Inflammatory macrophage treated with lipopolysaccharide for 4 hours (primary cell): ENCODE results near the gene SHISAL1.
A peak's percentile ranks its signal among the peaks of the same experiment; 100 is the strongest.

Experiments
- DNase-seq: peaks from one replicate; pipeline ENCODE4 v3.0.0-alpha.2; 2020

The SHISAL1 gene

DNA sequence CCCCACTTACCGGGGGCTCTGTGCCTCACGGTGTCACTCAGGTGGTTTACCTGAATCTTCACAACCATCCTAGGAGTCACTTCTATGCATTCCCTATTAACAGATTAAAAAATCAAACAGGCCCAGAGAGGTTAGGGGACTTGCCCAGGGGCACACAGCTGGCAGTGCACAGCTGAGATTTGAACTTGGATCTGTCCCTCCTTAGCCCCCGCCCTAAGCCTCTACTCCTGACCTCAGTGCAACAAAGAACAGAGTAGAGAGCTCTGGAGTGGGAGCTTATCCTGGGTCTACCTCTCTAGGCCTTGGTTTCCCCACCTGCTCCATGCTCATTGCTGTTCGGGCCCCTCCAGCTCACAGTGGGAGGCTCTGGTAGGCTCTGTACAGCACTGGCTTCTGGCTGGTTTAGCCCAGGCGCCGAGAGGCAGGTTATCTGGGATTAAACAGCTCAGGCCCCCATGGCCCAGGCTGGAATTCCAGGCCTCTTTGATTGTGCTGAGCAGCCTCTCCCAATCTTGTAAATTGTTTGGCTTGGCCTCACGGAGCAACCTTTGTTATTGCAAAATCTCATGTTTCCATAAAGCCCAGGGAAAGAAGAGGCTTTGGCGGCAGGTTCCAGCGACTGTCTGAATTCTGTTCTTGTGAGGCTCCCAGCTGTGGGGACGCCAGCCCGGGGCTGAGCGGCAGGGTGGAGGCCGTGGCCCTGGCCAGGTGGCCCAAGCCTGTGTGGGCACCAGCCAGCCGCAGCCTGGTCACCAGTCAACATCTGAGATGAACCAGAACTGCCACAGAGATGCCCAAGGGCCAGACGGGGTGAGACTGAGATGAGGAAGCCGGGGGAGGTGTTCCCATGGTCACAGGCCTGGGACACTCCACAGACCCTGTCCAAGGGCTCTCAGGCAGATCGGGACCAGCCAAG lies 28.9 kb upstream of the SHISAL1 start:
- no peak for DNase-seq

DNA sequence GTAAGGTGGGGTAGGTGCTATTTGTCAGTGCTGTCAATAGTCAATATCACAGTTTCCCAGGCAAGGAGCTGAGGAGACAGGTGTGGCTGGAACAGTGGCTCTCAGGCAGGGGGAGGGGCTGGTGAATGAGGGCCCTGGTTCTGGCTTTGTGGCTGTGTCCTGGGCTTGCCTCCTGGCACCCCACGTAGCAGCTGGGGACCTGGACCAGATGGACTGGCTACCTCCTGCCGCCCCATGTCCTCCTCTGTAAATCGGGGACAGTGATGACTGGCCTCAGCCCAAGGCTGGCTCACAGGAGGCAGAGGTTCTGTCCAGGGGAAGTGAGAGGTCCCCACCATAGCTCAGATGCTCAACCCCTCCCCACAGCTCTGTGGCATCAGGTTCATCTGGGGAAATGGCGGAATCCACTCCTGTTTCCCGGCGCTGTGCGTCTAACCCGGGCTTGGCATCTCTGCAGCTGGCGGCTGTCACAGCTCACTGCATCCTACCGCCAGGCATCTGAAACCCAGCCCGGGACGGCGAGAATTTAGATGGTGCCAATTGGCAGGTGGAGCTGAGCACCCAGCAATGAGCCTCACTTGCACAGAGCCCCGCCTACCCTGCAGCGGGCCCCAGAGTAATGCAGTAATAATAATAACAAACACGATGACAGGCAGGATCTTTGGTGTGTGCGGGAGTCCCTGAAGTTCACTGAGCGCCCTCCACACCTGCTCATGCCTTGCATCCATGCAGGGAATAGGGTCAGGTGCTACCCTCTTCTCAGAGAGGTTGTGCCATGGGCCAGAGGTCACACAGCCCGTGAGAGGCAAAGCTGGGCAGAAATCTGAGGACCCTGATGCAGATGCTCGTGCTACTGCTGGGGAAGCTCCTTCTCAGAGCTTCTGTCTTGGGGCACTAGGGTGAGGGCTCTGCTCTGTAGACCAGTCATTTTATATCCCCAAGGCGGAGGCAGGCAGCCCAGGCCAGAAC lies 27.8 kb upstream of the SHISAL1 start:
- no peak for DNase-seq

DNA sequence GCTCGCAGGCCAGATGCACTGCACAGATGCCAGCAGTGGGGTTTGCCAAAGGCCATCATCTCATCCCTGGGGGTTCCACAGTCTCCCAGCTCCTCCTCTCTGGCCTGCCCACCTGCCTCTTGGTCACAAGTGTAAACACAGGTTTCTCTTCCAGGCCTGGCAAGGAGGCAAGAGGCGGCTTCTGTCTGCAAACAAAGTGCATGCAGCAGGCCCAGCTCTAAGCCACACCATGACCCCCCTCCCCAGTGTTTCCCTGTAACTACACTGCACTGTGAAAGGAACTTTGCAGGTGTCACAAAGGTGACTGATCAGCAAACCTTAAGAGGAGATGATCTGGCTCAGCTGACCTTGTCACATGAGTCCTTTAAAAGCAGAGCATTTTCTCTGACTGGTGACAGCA lies 26.2 kb upstream of the SHISAL1 start:
- no peak for DNase-seq

DNA sequence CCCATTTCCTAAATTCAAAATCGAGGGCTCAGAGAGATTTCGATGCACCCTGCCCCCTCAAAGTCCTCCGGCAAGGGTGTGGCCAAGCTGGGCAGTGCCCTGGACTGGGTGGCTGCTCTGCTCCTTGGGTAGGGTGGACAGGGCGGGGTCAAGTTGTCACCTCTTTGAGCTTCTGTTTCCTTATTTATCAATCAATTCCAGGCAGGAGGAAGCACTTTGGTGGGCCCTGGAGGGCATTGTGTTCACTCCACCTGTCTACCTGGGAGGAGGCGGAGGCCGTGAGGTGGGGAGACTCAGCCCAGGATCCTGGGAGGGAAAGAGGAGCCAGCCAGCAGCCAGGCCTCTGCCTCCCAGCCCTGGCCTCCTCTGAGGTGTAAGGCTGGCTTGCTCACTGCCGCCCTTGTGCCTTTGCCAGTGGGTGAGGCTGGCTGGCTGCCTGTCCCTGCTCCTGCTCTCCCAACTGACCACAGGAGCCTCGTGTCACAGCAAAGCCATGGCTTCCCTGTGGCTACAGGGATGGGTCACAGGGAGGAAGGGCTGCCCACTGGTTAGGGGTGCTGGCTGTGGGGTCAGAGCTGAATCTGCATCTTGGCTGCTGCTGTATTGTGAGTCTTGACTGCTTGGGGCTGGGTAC lies 25.5 kb upstream of the SHISAL1 start:
- no peak for DNase-seq

DNA sequence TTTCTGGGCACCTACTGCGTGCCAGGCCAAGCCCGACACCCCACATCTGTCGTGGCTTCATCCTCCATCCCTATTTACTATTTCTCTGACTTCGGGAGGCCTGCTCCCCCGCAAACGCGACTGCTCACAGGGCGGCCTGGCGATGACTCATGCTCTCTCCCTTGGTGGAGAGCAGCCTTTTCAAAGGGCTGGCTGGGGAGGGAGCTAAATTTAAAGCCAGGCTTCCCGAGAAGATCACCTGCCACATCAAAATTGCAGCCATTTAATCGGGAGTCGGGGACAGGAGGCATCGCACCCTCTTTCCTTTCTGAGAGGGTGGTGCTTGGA lies 24.9 kb upstream of the SHISAL1 start:
- no peak for DNase-seq

DNA sequence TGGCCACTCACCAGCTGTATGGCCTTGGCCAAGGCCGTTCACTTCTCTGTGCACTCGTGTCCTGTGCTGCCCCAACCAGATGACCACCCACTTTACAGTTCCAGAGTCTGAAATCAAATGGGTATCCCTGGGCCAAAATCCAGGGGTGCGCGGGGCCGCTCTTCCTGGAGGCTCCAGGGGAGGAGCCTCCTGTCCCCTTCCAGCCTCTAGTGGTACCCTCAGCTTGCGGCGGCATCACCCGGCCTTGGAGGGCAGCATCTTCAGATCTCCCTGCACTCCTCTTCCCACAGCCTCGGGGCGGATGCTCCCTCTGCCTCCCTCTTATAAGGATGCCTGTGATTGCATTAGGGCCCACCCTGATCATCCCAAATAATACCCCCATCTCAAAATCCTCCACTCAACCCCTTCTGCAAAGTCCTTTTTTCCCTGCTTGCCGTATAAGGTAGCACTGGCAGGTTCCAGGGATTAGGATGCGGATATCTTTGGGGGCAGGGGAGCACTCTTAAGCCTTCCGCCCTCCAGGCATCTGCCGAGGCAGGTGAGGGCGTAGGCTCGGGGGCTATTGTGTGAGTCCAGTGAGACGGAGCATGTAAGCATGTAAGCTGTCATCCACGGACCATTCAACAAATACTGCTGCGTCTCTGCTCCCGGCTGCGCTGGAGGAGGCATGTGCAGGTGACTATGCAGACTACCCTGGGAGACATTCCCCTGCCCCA lies 24.4 kb upstream of the SHISAL1 start:
- DNase-seq = no peak

DNA sequence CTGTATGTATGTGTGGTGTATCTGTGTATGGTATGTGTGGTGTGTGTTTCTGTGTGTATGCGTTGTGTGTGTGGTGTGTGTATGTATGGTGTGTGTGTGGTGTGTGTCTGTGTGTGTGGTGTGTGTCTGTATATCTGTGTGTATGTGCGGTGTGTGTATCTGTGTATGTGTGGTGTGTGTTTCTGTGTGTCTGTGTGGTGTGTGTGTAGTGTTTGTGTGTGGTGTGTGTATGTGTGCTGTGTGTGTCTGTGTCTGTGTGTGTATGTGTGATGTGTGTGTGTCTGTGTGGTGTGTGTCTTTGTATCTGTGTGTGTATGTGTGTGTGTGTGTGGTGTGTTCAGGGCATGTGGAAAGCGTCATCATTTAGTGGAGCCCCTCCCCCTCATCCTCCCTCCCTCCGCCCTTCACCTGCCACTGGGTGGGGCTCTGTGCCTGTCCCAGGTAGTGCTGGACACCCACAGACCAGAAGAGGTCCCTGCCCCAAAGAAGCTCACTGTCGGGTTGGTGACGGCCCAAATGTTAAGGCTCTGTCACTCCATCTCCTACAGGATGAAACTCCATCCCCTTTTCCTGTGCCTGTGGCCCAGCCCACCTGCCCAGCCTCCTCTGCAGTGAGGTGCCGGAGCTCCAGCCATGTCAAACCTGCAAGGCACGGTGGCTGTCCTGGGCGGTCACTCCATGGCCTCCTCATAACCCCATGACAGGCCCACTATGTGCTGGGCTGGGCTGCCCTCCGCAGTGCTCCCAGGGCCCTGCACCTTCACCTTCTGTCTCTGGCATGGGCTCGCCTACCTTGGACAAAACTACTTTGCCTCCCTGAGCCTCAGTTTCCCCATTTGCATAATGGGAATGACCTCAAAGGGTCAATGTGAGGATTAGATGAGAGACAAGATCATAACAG lies 23.4 kb upstream of the SHISAL1 start:
- DNase-seq = no peak

DNA sequence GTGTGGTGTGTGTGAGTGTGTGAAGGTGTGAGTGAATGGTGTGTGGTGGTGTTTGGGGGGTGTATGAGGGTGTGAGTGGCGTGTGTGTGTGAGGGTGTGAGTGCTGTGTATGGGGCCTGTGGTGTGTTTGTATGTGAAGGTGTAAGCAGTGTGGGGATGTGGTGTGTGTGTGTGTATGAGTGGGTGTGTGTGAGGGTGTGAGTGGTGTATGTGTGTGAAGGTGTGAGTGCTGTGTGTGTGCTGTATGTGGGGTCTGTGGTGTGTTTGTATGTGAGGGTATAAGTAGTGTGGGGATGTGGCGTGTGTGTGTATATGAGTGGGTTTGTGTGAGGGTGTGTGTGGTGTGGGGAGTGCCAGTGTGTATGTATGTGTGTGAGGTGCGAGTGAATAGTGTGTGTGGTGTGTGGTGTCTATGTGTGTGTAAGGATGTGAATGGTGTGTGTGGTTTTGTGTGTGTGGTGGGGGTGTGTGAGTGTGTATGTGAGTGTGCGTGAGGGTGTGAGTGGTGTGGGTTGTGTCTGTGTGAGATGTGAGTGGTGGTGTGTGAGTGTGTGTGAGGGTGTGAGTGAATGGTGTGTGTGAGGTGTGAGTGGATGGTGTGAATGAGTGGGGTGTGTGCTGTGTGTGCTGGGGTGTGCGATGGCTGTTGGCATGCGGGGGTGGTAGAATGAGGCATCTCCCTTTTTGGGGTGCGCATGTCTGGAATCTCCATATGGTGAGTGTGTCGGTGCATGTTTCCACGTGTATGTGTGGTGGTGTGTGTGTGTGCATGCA lies 22.5 kb upstream of the SHISAL1 start:
- DNase-seq = no peak

DNA sequence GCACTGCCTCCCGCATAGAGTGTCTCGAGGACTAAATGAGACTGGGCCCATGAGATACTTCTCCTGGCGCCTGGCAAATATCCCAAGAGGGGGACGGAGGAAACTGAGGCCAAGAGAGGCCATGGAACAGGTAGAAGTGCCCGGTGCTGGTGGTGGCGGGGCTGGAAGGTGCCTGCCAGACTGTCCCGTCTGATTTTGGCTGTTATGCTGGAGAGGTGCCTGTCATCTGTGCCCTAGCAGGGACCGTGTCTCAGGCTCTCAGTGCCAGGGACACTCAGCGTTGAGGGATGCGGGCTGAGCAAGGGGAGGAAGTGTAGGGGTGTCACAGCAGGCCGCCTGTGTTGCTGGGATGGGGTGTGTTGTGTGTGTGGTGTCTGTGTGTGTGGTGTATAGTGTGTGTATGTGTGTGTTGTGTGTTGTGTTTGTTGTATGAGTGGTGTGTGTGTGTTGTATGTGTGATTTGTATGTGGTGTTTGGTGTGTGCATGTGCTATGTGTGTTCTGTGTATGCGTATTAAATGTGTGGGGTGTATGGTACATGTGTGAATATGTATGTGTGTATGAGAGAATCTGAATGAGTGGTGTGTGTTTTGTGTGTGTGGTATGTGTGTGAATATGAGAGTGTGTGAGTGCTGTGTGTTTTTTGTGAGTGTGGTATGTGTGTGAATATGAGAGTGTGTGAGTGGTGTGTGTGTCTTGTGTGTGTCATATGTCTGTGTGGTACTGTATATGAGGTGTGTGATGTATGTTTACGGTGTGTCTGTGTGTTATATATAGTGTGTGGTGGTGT lies 21.3 kb upstream of the SHISAL1 start:
- no peak for DNase-seq

DNA sequence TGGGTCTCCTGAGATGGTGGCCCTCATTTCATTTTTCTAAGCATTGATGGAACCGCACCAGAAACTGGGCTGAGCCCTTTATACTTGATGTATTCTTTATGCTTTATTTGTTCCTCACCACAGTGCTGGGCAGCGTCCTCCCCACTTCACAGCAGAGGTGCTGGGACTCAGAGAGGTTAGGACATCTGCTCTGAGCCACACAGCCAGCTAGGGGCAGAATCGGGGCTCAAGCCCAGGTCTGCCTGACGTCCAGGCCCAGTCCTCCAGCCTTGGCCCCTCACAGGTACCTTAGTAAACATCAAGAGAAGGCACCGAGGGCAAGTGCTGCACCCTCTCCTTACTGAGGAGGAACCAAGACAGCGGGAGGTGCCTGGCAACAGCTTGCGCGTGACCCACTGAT lies 20.2 kb upstream of the SHISAL1 start:
- no peak for DNase-seq

DNA sequence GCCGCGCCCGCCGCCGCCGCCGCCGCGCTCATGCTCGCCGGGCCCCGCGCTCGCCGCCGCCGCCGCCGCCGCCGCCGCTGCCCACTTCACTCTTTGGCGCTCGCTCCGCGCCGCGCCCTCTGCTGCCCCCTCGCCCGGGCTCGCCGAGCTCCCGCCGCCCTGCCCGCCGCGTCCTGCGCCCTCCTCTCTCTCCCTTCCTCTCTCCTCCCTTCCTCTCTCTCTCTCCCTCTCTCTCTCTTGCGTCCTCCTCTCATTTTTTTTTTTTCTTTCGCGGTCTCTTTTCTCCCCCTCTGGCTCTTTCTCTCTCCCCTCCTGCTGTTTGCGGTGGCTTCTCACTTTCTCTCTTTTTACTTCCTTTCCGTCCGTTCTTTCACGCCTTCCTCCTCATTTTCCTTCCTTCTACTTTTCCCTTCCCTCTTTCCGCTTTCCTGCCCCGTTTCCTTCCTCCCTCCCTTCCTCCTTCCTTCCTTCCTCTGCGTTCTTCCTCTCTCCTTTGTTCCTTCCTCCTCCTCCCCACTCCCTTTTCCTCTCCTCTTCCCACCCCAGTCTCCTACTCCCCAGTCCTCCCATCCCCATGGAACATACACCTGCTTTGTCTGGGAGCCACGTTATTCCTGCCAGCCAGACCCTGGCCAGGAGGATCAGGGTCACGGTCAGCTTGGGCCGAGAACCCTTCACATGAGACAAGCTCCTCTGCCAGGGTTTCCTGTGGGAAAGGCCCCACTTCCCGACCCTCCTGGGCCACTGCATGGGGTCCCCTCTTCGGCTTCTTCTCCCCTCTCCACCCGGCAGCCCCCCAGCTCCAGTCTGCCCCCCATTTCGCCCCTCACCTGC lies 19.3 kb upstream of the SHISAL1 start:
- no peak for DNase-seq

DNA sequence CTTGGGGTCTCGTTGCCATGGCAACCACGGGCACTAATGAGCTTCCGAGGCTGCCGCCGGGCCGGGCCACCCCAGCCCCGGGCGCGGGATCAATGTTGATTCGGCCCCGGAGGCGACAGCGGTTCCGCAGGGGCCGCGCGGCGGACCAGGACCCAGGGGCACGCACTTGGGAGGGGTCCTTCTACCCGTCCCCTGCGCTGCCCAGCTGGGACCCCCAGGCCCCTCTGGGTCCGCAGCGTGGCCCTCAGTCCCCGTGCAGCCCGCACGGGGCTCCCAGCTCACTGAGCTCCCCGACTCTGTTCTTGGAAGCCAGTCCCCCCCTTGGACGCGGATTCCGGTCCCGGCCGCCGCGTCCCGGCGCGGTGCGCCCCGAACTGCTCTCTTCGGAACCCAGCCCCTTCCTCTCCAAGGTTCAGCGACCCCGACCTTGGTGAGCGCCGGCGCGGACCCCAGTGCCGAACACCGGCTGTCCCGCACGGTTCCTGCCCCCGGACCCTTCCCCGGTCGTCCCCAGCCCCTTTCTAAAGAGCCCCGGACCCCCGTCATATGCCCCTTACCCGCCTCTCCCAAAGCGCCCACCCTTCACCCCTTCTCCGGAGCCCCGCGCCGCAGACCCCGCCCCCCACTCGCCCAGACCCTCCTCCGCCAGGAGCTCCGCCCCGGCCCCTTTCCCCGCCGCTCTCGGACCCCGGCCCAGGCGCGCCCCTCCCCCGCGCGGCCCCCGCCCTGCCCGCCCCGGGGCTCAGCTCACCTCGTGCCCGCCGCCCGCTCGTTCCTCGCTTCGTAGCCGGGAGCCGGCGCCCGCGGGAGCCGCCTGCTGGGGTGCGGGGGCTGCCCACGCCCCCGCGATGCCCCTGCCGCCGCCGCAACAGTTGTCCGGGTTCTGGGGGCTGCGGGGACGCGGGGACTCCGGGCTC lies 18.3 kb upstream of the SHISAL1 start:
- no peak for DNase-seq

DNA sequence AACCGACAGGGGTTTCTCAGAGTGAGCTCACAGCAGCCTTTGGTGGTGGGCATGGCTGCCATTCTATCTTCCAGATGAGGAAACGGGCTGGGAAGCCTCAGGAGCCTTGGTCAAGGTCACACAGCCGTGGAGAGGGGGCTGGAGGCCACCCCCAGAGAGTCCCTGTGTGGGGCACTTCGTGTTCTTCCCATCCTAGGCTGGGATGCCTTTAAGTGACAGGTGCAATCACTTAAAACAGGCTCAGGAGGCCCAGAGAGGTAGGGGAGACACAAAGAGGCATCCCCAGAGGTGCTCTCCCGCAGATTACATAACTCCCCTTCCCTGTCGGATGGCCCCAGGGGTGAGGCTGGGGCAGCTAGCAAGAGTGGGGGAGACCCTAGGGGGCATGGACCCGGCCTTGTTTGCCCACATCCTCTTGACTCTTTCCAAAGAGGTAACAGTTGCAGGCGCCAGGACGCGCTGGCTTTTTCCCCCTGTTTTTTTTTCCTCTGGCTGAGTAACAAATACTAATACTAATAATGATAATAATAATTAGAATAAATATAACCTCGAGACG lies 17.5 kb upstream of the SHISAL1 start:
- no peak for DNase-seq

DNA sequence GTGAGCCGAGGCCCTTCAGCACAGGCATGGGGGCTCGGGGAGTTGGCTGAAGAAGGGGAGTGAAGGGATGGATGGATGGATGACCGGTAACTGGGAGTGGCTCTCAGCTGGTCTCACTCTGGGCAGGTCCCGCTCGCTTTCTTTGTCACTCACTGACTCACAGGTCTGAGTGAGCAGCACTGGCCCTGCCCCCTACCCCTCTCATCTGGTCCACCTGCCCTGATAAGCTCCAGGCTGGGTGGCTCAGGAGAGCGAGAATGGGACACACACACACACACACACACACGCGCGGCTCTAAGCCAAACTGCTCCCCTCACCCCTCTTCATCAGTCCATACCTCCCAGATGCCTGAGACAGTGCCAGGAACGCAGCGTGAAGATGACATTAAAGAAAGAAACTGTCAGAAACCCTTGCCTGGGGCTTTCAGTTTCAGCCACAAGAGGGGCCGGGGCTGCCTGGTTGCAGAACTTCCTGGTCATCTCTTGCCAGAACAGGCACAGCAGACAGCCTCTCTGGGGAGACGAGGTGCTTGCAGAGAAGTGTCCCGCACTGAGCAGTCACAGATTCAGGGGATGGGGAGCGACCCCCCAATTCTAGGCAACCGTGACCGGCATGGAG lies 16.5 kb upstream of the SHISAL1 start:
- DNase-seq = peak; percentile 30

DNA sequence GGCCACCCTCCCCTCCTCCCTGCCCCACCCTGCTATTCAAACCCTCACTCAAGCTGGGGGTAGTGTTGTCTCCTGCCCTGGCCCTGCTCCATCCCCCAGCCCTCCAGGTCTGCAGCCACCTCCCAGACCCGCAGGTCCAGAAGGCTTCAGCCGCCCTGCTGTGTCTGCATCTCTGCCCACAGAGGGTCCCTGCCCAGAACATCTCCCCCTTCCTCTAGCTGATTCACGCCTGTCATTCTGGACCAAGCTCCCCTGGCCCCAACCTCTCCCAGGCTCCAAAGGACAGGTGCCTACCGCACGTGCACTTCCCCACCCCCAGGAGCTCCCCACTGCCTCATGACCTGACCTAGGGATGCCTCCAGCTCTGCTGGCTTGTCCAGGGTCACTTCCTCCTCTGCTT lies 16.0 kb upstream of the SHISAL1 start:
- DNase-seq = no peak

DNA sequence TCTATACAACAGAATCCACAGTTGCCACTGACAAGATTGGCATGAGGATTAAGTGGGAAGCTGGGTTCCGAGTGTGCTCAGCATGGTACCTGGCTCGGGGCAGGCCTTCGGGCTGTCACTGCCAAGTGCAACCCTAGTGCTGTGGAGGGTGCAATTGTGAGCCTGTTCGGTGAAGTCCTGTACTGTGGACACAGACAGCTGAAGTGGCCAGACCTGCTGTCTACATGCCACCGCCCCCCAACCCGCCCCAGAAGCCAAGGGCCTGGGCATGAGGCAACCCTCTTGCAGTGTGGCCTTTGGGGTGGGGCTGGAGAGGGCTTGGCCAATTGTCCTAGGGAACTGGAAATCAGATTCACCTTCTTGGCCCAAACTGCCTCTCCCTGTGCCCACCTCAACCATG lies 15.6 kb upstream of the SHISAL1 start:
- DNase-seq = no peak

DNA sequence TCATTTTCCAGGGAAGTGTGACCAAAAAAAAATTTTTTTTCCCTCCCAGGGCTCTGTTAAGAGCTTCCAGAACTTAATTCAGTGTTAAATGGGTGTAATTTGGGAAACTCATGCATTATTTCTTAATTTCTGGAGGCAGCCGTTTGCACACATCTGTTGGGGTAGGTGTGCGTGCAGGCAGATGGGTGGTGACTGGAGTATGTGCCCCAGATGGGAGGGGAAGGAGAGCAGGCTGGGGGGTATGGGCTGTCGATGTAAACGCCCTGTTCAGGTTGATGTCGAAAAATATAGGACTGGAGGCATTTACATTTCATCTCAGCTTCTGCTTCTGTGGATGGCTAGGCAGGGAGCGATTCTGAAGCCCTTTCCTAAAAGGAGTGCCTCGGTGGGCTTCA lies 13.7 kb upstream of the SHISAL1 start:
- no peak for DNase-seq
